ENCODE results near the gene MYL11.

MYL11 gene

GRCh38 chr16:30354423-30355143 is 20.0 kb upstream of the MYL11 start:
- peak; percentile 37 for DNase-seq (ENCODE audit: low read depth)

GRCh38 chr16:30355144-30355953 is 19.3 kb upstream of the MYL11 start, which contains the start of gene CD2BP2:
Gene CD2BP2, minus strand, starts transcription at chr16:30355308. Its CDS starts 627 bp downstream, at chr16:30354681.
- peak; percentile 100 for DNase-seq (ENCODE audit: low read depth)

GRCh38 chr16:30355954-30356308 is 18.7 kb upstream of the MYL11 start:
- DNase-seq (ENCODE audit: low read depth): no peak

- DNase-seq (ENCODE audit: low read depth): no peak
These were observed 18.1 kb upstream of the MYL11 start for GRCh38 chr16:30356401-30357084.

GRCh38 chr16:30357085-30357714 is 17.4 kb upstream of the MYL11 start:
- no peak for DNase-seq (ENCODE audit: low read depth)

GRCh38 chr16:30357715-30358576 is 16.7 kb upstream of the MYL11 start:
- no peak for DNase-seq (ENCODE audit: low read depth)

GRCh38 chr16:30358577-30358936 is 16.0 kb upstream of the MYL11 start:
- no peak for DNase-seq (ENCODE audit: low read depth)

GRCh38 chr16:30358990-30359870 is 15.4 kb upstream of the MYL11 start:
- DNase-seq (ENCODE audit: low read depth): no peak

GRCh38 chr16:30359871-30360170 is 14.8 kb upstream of the MYL11 start:
- no peak for DNase-seq (ENCODE audit: low read depth)

GRCh38 chr16:30361180-30361579 is 13.4 kb upstream of the MYL11 start:
- no peak for DNase-seq (ENCODE audit: low read depth)

- no peak for DNase-seq (ENCODE audit: low read depth)
These were observed 9.4 kb upstream of the MYL11 start for GRCh38 chr16:30365200-30365599.

GRCh38 chr16:30366511-30366910 is 8.1 kb upstream of the MYL11 start:
- no peak for DNase-seq (ENCODE audit: low read depth)

GRCh38 chr16:30367349-30368009 is 7.1 kb upstream of the MYL11 start:
- no peak for DNase-seq (ENCODE audit: low read depth)

- peak; percentile 84 for DNase-seq (ENCODE audit: low read depth)
These were observed 6.3 kb upstream of the MYL11 start for GRCh38 chr16:30368122-30368791.

GRCh38 chr16:30368792-30369090 is 5.9 kb upstream of the MYL11 start:
- DNase-seq (ENCODE audit: low read depth): no peak

GRCh38 chr16:30369091-30369937 is 5.3 kb upstream of the MYL11 start:
- peak; percentile 31 for DNase-seq (ENCODE audit: low read depth)

GRCh38 chr16:30369938-30370455 is 4.6 kb upstream of the MYL11 start:
- no peak for DNase-seq (ENCODE audit: low read depth)

- peak; percentile 100 for DNase-seq (ENCODE audit: low read depth)
These were observed 4.0 kb upstream of the MYL11 start, which contains the start of gene TBC1D10B for GRCh38 chr16:30370456-30371247. Gene TBC1D10B, minus strand, starts transcription at chr16:30370494. Its CDS starts 311 bp downstream, at chr16:30370183.

Measured in ELR (cell line).